OCI-LY1 (cell line): ENCODE data around the gene MYH1.

ENCODE experiments used
- H2AFZ ChIP-seq: fragments of 200-600 bp; sonication (generic), shearing (Covaris generic); 2 replicates; pipeline ENCODE4 v1.6.0; 2014; ENCODE audit warnings: antibody characterized with exemption, mild to moderate bottlenecking, low read length
- H3F3A ChIP-seq: fragments of 200-600 bp; sonication (generic), shearing (Covaris generic); 2 replicates; pipeline ENCODE4 v1.6.0; 2014; ENCODE audit warnings: mild to moderate bottlenecking, antibody characterized with exemption, low read length, moderate library complexity; ENCODE audit not compliant: insufficient read depth
- H3K27ac ChIP-seq: fragments of 200-600 bp; sonication (generic); 2 replicates; pipeline ENCODE4 v1.5.1; 2014; ENCODE audit warnings: low read length, mixed run types, mild to moderate bottlenecking, low read depth; ENCODE audit not compliant: poor library complexity, severe bottlenecking
- H3K27me3 ChIP-seq: fragments of 200-600 bp; sonication (generic); 2 replicates; pipeline ENCODE4 v1.6.0; 2014; ENCODE audit warnings: antibody characterized with exemption, mild to moderate bottlenecking, low read length, moderate library complexity; ENCODE audit not compliant: insufficient read depth
- H3K36me3 ChIP-seq: fragments of 200-600 bp; sonication (generic); 2 replicates; pipeline ENCODE4 v1.6.1; 2014; ENCODE audit warnings: mild to moderate bottlenecking, antibody characterized with exemption, low read length, moderate library complexity, mixed read lengths; ENCODE audit not compliant: insufficient read depth
- H3K4me1 ChIP-seq: fragments of 200-600 bp; sonication (generic); 2 replicates; pipeline ENCODE4 v1.5.1; 2014; ENCODE audit warnings: mild to moderate bottlenecking, low read length, moderate library complexity; ENCODE audit not compliant: insufficient read depth, severe bottlenecking
- H3K4me2 ChIP-seq: fragments of 200-600 bp; sonication (generic), shearing (Covaris generic); 2 replicates; pipeline ENCODE4 v1.6.1; 2014; ENCODE audit warnings: low read length
- H3K4me3 ChIP-seq: fragments of 200-600 bp; sonication (generic); 2 replicates; pipeline ENCODE4 v1.5.1; 2014; ENCODE audit warnings: low read length, low read depth, mild to moderate bottlenecking, mixed read lengths; ENCODE audit not compliant: poor library complexity, severe bottlenecking
- H3K79me2 ChIP-seq: fragments of 200-600 bp; shearing (Covaris generic); 2 replicates; pipeline ENCODE4 v1.6.1; 2016; ENCODE audit warnings: mixed run types, low read length, mixed read lengths; ENCODE audit not compliant: insufficient read depth
- H3K9ac ChIP-seq: fragments of 200-600 bp; sonication (generic), shearing (Covaris generic); 2 replicates; pipeline ENCODE4 v1.6.1; 2014; ENCODE audit warnings: mild to moderate bottlenecking, low read length, mixed read lengths
- H3K9me2 ChIP-seq: fragments of 200-600 bp; sonication (generic), shearing (Covaris generic); 2 replicates; pipeline ENCODE4 v1.6.1; 2014; ENCODE audit warnings: low read depth, mild to moderate bottlenecking, low read length, mixed read lengths
- H3K9me3 ChIP-seq: fragments of 200-600 bp; shearing (Covaris generic); 2 replicates; pipeline ENCODE4 v1.6.1; 2014; ENCODE audit warnings: low read length, mixed read lengths
- H4K20me1 ChIP-seq: fragments of 200-600 bp; sonication (generic), shearing (Covaris generic); 2 replicates; pipeline ENCODE4 v1.6.0; 2016; ENCODE audit warnings: mild to moderate bottlenecking, low read length; ENCODE audit not compliant: insufficient read depth
- EZH2 ChIP-seq: fragments of 200-600 bp; sonication (generic), shearing (Covaris generic); IDR thresholded peaks from 2 replicates; pipeline ENCODE4 v1.8.0; 2017; ENCODE audit warnings: borderline replicate concordance, mixed run types, mild to moderate bottlenecking, antibody characterized with exemption, low read length, moderate library complexity, mixed read lengths
- TF ChIP-seq, protein P1 (sequence below): fragments of 200-600 bp; sonication (generic), shearing (Covaris generic); IDR thresholded peaks from 2 replicates; pipeline ENCODE4 v1.5.1; 2017; ENCODE audit warnings: mild to moderate bottlenecking, antibody characterized with exemption, low read length, moderate library complexity, mixed read lengths

Gene MYH1

DNA sequence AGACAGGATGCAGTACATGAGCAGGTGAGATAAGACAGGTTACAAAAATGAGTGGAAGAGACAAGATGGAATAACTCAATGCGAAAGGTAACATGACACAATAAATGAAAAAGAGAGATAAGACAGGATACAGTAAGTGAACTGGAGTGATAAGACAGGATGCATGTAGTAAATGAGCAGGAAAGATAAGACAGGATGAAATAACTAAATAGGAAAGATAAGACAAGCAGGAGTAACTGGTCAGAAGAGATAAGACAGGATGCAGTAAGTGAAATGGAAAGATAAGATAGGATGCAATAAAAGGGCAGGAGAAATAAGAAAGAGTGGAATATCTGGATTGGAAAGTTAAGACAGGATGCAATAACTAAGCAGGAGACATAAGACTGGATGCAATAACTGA is 40.6 kb downstream of the MYH1 start:
- Histone ChIP-seq H3K9me2 (no peaks in the 10 kb centered on the region), H3K9me3 (no peaks in the 10 kb centered on the region), H4K20me1 (no peaks in the 10 kb centered on the region), H3K27ac (no peak overlapping the region), H3K4me1 (no peaks in the 10 kb centered on the region), H2AFZ (no peak overlapping the region), H3K4me2 (no peak overlapping the region), H3K36me3 (no peaks in the 10 kb centered on the region), H3K79me2 (no peaks in the 10 kb centered on the region), H3K27me3 (no peaks in the 10 kb centered on the region), H3F3A (no peaks in the 10 kb centered on the region), H3K9ac (no peak overlapping the region), H3K4me3 (no peak overlapping the region)
- TF ChIP-seq, protein P1, sequence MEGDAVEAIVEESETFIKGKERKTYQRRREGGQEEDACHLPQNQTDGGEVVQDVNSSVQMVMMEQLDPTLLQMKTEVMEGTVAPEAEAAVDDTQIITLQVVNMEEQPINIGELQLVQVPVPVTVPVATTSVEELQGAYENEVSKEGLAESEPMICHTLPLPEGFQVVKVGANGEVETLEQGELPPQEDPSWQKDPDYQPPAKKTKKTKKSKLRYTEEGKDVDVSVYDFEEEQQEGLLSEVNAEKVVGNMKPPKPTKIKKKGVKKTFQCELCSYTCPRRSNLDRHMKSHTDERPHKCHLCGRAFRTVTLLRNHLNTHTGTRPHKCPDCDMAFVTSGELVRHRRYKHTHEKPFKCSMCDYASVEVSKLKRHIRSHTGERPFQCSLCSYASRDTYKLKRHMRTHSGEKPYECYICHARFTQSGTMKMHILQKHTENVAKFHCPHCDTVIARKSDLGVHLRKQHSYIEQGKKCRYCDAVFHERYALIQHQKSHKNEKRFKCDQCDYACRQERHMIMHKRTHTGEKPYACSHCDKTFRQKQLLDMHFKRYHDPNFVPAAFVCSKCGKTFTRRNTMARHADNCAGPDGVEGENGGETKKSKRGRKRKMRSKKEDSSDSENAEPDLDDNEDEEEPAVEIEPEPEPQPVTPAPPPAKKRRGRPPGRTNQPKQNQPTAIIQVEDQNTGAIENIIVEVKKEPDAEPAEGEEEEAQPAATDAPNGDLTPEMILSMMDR, result no peak
- no peak for TF ChIP-seq EZH2

DNA sequence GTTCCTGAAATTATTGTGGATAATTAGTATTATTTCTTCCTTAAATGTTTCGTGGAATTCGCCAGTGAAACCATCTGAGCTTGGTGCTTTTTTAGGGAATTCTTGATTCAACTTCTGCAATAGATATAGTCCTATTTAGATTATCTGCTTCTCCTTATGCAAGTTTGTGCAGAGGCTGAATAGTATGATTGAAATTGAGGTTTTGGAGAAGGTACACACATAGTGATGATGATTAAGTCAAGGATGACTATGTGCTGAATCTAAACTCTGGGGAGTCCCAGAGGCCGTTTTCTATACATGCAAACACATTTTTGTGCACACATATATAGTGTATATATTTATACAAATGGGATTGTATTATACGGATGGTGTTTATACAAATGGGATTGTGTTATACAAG is 43.8 kb downstream of the MYH1 start:
- no peak overlapping the region for H3K9ac ChIP-seq
- no peak overlapping the region for H2AFZ ChIP-seq
- no peaks in the 10 kb centered on the region for H3K9me2 ChIP-seq
- H3K4me2 ChIP-seq, result no peak overlapping the region
- H3K4me1 ChIP-seq, result no peaks in the 10 kb centered on the region
- no peak overlapping the region for H3K27ac ChIP-seq
- H3K79me2 ChIP-seq, result no peaks in the 10 kb centered on the region
- TF ChIP-seq EZH2, result no peak
- TF ChIP-seq, protein P1, result no peak
- H3K4me3 ChIP-seq, result no peak overlapping the region
- H4K20me1 ChIP-seq, result no peaks in the 10 kb centered on the region
- no peaks in the 10 kb centered on the region for H3K36me3 ChIP-seq
- no peaks in the 10 kb centered on the region for H3K27me3 ChIP-seq
- H3K9me3 ChIP-seq, result no peaks in the 10 kb centered on the region
- H3F3A ChIP-seq, result no peaks in the 10 kb centered on the region

DNA sequence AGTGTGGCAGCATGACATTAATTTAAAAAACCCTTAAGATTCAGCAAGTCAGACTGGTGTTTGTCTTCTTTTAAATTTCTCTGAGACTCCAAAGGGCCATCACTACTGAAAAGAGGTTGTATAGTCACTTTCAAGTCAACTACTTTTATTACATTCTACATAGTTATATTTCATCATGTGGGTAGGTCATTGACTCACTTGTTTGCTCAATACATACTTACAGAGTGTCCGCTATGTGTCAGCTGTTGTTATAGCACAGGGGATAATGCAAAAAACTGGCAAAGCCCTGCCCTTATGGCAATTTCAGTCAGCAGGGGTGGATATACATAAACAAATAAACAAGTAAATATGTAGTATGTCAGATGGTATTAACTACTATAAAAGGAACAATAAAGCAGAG is 46.5 kb downstream of the MYH1 start:
- Histone ChIP-seq H3K4me2 (no peak overlapping the region), H2AFZ (no peak overlapping the region), H3K27me3 (no peaks in the 10 kb centered on the region), H3K9ac (no peak overlapping the region), H3K9me2 (no peaks in the 10 kb centered on the region), H3K4me3 (no peak overlapping the region), H4K20me1 (no peaks in the 10 kb centered on the region), H3K27ac (no peak overlapping the region), H3K79me2 (no peaks in the 10 kb centered on the region), H3K36me3 (no peaks in the 10 kb centered on the region), H3K4me1 (no peaks in the 10 kb centered on the region), H3F3A (no peaks in the 10 kb centered on the region), H3K9me3 (no peaks in the 10 kb centered on the region)
- TF ChIP-seq, protein P1, result no peak
- TF ChIP-seq EZH2, result no peak
